Activated CD8-positive, alpha-beta memory T cell treated with anti-CD3 and anti-CD28 coated beads for 1 hour (primary cell): ENCODE data around the gene QSOX2.
"Not testable (repeated sequence)": the region's sequence is repeated elsewhere in the genome, so short reads cannot be mapped to it uniquely, and the experiment has no call there.

ENCODE experiments used
- DNase-seq, 2 donors: peaks; one replicate each; pipeline ENCODE4 v3.0.0-alpha.2; 2020; ENCODE audit warnings: low read depth in 1 of 2; ENCODE audit errors: extremely low read depth in 1 of 2

Gene QSOX2

GRCh38 chr9:136282272-136282861, 36.8 kb upstream of the QSOX2 start:
- DNase-seq, result no peak

- no peak for DNase-seq
Measured at GRCh38 chr9:136281421-136282271, 36.0 kb upstream of the QSOX2 start.

- no peak for DNase-seq
Measured at GRCh38 chr9:136280535-136281315, 35.1 kb upstream of the QSOX2 start.

- DNase-seq, result no peak
Measured at GRCh38 chr9:136279471-136279870, 33.9 kb upstream of the QSOX2 start.

GRCh38 chr9:136278894-136279293, 33.3 kb upstream of the QSOX2 start:
- no peak for DNase-seq

GRCh38 chr9:136278221-136278620, 32.6 kb upstream of the QSOX2 start:
- DNase-seq, result no peak

- no peak for DNase-seq
Measured at GRCh38 chr9:136277746-136278145, 32.1 kb upstream of the QSOX2 start.

- DNase-seq, result no peak
Measured at GRCh38 chr9:136276716-136277115, 31.1 kb upstream of the QSOX2 start.

GRCh38 chr9:136275655-136276429, 30.2 kb upstream of the QSOX2 start:
- DNase-seq, result no peak

GRCh38 chr9:136274786-136275654, 29.4 kb upstream of the QSOX2 start:
- no peak for DNase-seq

GRCh38 chr9:136273921-136274785, 28.5 kb upstream of the QSOX2 start:
- no peak for DNase-seq

- DNase-seq, result no peak
Measured at GRCh38 chr9:136273244-136273865, 27.7 kb upstream of the QSOX2 start.

GRCh38 chr9:136270173-136270705, 24.6 kb upstream of the QSOX2 start:
- DNase-seq, result no peak

GRCh38 chr9:136268735-136269134, 23.1 kb upstream of the QSOX2 start:
- no peak for DNase-seq

- DNase-seq, result no peak
Measured at GRCh38 chr9:136268318-136268717, 22.7 kb upstream of the QSOX2 start.

GRCh38 chr9:136267261-136268111, 21.9 kb upstream of the QSOX2 start:
- peak; percentile 60 to 78 for DNase-seq

- DNase-seq, result not testable (repeated sequence)
Measured at GRCh38 chr9:136266641-136267040, 21.0 kb upstream of the QSOX2 start.
